DMS153 treated with DMSO at 0.1 percent for 48 hours (cell line): ENCODE results near the gene NR2F1-AS1.
"Not testable (repeated sequence)": the region's sequence is repeated elsewhere in the genome, so short reads cannot be mapped to it uniquely, and the experiment has no call there.

ENCODE experiments used
- DNase-seq: peaks from one replicate; lab custom pipeline; 2025; ENCODE audit not compliant: unreplicated experiment; lab: John Stamatoyannopoulos, UW

Gene NR2F1-AS1

DNA sequence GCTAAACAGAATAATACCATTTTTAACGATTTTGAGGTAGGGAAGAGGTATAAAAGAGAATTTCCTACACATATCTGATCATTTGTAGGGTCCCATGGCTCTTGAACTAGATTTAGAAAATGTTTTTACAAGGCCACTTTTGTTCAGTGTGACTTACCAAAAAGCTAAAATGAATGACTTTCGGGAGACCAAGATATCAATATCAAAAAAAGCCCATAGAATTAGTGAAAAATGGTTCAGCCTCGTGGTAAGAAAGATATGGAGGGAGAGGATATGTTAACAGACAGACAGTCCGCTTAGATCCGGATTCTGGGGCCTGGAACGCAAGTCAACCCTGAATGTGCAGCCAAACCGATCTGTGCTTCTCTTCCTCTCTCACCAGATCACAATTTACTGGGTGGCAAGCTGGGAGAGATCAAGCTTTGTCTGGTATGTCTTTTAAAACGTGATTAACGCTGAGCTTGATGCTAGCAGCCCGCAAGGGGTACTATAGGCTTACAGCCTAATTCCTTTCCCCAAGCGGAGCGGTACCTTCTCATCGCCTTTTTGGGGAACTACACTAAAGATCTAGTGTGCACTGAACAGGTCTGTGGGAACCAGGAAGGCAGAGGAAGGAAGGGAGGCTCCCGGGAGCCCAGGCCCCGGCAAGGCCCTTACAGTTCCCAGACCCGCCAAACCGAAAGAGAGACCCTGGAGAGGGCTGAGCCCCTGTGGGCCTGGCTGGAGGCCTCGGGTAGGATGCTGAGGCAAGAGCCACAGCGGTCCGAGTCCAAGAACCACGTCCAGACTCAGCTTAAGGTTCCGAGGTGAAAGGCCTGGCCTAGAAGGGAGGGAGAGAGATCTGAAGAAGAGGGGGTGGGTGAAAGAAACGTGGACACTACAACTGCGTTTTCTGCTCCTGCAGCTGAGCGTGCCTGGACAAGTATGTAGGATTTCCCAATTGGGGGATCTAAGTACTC is 2.9 kb downstream of the NR2F1-AS1 start:
- DNase-seq: no peak

DNA sequence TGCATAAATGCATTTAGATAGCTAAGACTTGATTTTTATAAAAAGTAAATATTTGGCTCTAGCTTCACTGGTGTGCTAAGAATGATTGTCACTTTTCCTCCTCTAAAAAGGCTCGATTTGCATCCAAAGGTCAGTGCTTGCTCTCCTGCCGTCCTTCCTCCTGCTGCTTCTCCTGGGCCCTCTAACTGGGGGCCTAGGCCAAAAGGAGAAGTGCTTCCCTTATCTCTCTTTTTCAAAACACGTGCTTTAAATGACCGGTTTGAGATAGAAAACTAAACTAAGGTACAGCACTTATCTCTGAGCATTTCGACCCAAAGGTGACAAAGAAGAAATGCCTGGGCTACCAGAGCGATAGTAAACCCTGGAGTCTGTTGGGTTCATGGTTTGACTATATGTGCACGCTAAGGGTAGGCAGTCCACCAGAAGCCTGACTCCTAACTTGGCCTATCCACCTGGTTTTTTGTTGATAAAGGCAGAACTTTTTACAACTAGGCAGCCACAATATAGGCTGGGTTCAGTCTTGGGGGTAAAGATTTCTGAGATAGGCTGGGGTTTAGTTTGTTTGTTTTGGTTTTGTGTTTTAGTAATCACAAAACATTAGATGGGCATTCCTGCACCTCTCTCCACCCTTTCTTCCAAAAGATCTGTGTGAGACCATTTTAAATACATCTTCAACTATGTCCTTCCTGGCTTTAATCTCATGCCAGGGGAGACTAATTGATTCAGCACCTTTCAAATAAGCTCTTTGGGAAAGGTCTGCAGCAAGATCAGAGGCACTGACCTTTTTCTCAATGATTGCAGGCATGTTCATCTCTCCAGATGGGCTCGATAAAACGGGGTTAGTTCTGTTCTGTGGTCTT is 3.8 kb downstream of the NR2F1-AS1 start:
- no peak for DNase-seq

DNA sequence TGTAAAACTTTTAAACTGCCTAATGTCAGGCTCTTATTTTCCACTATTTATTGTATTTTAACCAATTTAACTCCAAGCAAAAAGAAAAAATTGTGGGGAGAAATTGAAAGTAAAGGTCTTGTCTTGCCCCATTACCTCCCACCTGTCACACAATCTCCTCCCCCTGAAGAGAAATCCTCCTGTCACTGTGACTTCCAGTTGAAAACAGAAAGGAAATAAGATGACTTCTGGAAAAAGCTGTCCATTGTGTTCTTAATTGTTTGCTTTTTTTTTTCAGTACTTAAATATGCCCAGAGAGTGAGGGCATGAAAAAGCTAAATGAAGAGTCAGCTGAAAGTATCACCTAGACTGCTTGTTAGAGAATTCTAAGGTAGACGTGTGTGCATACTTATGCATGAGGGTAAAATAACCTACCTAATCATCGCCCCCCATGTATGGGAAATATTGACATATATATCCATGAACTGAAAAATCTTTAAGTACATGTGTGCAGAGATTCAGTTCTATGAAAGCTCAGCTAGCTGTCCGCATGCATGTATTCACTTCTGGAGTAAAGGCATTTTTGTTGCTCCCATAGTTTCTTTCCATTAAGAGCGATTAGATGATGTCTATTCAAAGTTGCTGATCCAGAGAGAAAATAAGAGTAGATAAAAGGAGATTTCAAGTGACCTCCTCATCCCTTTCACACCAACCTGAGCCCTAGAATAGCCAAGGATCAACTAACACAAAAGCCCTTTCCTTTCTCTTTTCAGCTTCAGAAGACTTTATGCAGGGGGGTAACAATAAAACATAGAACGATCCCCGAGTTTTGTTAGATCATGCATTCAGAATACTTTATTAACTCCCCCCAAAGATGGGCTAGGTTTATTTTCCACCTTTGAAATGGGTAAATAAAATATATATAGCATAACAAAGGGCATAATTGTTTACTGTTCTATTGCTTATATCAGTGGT is 5.3 kb downstream of the NR2F1-AS1 start:
- DNase-seq: no peak

- DNase-seq: no peak
Measured at GRCh38 chr5:93574491-93575305, 6.3 kb downstream of the NR2F1-AS1 start.

DNA sequence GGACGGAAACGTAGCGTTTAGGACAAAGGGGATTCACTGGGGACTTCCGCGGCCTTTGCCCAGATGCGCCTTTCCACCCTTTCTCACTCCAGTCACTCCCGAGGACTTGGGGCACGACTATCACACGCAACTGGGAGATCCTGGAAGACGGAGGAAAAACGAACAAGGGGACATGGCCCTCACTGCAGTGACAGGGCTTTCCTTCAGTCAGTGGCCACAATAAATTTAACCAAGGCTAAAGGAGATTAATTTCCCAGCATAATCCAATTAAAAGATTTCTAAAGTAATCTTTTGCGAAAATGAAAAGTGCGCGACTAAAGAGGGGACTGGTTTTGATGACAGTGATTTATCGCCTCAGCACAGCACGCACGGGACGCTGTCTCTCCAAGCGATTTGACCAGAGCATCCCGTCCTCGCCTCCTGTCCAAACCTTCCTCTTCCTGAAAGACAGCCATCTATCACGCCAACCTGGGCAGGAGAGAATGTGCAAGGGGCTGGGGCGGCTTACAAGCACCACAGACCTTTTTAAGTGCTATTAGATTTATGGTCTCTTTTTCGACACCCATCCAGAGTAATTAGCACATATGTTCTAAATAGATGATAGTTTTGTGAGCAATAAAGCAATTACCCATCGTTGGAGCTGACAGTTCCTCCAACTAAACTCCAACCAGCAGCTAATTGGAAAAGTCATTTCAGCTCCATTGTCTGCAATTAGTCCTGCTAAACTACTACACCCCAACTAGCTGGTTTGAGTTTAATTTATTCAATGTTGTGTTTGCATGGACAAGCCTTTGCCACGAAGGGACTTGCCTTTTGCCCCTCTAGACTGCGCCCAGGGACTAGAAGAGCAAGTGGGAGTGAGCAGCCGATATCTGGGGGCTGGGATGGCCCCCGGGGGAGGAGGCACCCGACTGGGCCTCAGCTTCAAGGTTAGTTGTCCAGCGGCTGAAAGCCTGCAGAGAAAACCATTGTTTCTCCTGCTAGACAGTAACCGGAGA is 7.4 kb downstream of the NR2F1-AS1 start:
- DNase-seq: no peak

- DNase-seq: no peak
Measured at GRCh38 chr5:93572608-93573353, 8.2 kb downstream of the NR2F1-AS1 start.

DNA sequence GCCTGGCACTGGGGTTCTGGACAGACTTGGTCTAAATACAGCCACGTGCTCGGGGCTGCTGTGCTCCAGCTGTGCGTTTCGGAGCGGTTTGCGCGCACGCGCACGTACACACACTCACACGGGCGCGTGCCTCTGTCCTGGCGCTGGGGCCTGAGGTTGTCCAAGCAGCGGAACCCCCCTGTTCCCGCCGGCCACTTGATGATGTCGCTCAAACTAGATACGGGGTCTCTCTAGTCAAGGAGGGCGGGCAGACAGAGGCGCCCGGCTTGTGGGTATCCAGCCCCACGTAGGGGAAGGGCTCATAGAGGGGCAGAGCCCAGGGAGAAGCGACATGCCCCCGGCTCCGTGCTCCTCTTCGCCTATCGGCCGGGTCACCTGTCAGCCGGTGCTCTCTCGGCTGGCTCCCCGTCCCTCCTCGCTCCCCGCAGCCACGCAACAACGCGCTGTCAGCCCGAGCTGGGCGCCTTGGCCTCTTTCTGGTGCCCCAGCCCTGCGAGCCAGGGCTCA is 8.9 kb downstream of the NR2F1-AS1 start:
- DNase-seq: no peak

DNA sequence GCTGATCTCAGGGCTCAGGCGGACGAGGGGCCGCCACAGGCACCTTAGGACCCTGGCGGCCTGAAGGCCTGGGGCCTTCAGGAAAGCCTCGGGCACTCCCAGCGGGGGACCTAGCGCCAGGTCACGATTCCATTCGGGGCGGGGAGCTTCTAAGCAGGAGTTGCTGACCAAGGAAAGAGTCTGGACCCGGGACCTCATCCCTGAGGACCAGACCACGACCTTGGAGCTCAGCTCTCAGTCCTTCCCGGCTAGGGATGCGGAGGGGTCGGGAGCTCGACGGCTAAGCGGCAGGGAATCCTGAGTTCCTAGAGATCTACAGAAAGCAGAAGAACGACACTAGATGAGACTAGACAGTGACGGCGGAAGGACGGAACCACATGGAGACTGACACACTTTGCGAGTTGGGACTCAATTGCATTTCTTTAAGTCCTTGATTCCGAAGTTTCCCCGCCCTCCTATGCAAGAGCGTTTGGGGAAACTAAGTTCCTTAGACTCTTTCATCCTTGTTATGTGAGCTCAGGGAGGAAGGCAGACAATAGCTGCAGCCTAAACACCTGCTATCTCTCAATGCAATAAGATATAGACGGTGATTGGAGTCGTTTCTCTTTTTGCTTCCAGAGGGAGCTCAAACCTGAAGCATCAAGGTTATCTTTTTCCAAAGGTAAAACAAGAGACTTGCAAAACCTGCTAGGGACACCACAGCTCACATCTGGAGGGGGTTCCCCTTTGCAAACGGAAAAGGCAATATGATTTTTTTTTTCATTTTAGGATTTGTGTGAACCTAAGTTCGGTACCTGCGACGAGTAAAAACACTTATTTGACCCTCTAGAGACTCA is 9.7 kb downstream of the NR2F1-AS1 start:
- no peak for DNase-seq

- DNase-seq: no peak
Measured at GRCh38 chr5:93570294-93571113, 10.5 kb downstream of the NR2F1-AS1 start.

- DNase-seq: no peak
Measured at GRCh38 chr5:93569300-93570160, 11.5 kb downstream of the NR2F1-AS1 start.

GRCh38 chr5:93567424-93567823 is 13.6 kb downstream of the NR2F1-AS1 start:
- DNase-seq: no peak

DNA sequence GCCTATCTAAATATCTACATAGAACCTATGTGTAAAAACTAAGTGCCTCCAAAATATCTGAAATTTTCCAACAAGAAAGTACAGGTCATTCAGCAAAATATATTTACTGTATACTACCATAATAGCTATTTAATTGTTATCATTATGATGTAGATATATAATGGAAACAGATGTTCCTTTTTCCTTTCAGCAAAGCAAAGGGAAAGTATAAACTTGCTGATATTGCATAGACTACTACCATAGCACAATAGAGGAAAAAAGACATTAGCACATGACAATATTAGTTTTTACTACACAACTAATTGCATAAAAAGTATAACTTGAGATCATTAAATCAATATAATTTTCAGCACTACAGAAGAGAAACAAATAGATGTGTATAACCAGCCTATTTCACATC is 14.9 kb downstream of the NR2F1-AS1 start:
- no peak for DNase-seq

GRCh38 chr5:93557021-93557604 is 23.9 kb downstream of the NR2F1-AS1 start:
- DNase-seq: no peak

GRCh38 chr5:93549594-93549993 is 31.4 kb downstream of the NR2F1-AS1 start:
- DNase-seq: not testable (repeated sequence)

DNA sequence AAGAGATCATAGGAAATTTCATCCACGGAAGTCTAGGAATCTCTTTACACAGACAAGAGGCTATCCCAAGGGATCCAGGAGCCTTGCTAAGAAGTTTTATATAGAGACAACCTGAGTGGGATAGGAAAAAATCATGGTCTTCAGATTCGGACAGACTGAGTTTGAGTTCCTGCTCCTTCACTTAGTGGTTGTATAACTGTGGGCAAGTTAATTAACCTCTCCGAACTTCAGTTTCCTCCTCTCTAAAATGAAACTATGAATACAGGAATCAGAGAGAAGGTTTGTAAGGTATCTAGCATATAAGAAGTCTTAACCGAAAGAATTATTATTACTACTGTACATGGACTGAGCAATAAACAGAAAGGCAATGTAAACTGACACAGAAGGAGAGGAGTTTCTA is 35.1 kb downstream of the NR2F1-AS1 start:
- no peak for DNase-seq
